ENCODE results near the gene NPR2. TPM values are rescaled to one million over a fixed set of nuclear protein-coding genes. Genes with fewer than 3 reads are reported as not detected.

NPR2 gene
- 10 to 100 TPM; 20.3 to 26.6 (median 24.4) TPM for total RNA-seq
- polyA plus RNA-seq = 1 to 10 TPM in 1 of 3 donors, under 1 TPM in 2; 0.60 to 9.5 (median 0.69) TPM

DNA sequence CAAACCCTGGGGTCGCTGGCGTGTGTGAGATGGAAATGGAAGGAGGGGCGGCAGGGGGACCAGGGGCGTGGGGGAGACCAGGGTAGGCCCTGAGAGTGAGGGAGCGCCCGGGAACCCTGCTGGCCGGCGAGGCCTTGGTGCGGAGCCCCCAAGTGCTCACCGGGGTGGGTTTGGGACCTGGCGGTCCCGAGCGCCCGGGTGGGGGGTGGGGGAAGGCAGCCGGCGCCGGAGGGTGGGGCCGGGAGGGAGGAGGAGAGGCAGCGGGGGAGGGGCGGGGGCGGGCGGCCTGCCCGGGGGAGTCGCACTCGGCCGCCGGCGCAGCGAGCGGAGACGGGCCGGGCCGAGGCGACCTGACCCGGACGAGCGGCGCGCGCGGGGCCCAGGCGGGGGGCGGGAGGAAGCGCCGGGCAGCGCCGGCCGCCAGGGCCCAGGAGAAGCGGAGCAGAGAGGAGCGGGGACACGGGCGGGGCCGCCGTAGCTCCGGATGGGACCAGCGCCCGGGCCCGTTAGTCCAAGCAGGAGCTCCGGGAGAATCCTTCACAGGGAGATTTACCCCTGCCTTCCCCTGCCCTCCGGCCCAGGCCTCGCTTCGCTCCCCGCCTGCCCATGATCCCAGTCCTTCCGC is at the start of gene NPR2:
Gene NPR2, plus strand, starts transcription at position 295 of the 625 bp plus-strand sequence. CDS start 818 bp downstream, outside the sequence.
- intact Hi-C loops (cut with DNase I) = loop anchor here (1.0 to 5.0 kb wide), 3 partner anchors 21 to 156 kb away; partner anchors contain the start of genes FAM221B, SPAG8 and TMEM8B

DNA sequence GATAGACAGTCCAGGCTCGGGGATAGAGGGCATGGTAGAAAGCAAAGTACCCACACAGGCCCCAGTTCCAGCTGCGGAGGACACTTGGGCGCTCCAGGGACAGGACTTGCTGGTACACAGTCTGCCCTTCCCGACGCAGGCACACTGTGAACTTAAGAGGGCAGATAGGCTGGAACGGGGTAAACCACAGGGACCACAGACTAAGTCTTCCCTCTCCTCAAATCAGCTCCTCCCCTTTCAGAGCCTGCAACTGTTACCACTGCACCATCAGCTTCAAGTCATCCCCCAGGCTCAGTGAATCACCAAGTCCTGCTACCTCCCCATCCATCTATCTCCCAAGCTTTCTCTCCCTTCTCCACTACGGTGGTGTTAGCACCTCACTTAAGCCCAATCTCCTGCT is 49.7 kb upstream of the NPR2 start:
- peaks cover 0 to 41% (median 34%) of the 10 kb centered on the region in 4 donors for H3K4me1 ChIP-seq
- H3K27ac ChIP-seq = peak overlapping the region in 1 of 4 donors; percentile 3
- no peaks in the 10 kb centered on the region for H3K9me3 ChIP-seq
- H3K27me3 ChIP-seq = no peaks in the 10 kb centered on the region
- H3K4me3 ChIP-seq = no peak overlapping the region
- TF ChIP-seq, protein P1, sequence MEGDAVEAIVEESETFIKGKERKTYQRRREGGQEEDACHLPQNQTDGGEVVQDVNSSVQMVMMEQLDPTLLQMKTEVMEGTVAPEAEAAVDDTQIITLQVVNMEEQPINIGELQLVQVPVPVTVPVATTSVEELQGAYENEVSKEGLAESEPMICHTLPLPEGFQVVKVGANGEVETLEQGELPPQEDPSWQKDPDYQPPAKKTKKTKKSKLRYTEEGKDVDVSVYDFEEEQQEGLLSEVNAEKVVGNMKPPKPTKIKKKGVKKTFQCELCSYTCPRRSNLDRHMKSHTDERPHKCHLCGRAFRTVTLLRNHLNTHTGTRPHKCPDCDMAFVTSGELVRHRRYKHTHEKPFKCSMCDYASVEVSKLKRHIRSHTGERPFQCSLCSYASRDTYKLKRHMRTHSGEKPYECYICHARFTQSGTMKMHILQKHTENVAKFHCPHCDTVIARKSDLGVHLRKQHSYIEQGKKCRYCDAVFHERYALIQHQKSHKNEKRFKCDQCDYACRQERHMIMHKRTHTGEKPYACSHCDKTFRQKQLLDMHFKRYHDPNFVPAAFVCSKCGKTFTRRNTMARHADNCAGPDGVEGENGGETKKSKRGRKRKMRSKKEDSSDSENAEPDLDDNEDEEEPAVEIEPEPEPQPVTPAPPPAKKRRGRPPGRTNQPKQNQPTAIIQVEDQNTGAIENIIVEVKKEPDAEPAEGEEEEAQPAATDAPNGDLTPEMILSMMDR (IDR thresholded peaks at IDR 0.05) = no peak
- no peak for TF ChIP-seq POLR2A (IDR thresholded peaks at IDR 0.05)
- no peak for TF ChIP-seq EP300 (IDR thresholded peaks at IDR 0.05)
- TF ChIP-seq POLR2AphosphoS5 (IDR thresholded peaks at IDR 0.05) = no peak
- 76 to 89% methylated on average over 7 of the region's 7 CpGs for WGBS, 2 donors
- intact Hi-C loops (cut with DNase I) = loop anchor here (10.0 kb wide), 1 partner anchor 1077 kb away; the partner anchor contains the start of gene CCL27
- DNase-seq = no peak
- H3K36me3 ChIP-seq = peaks cover 47 to 85% (median 76%) of the 10 kb centered on the region in 4 donors

More for the DNA sequence above, at the start of gene NPR2:
- Histone ChIP-seq H3K27ac (peak within 1 kb of the TSS; percentile 79 to 90 (median 85)), H3K9me3 (no peaks in the 10 kb centered on the region), H3K27me3 (no peaks in the 10 kb centered on the region), H3K4me3 (peak within 1 kb of the TSS; percentile 44 to 76 (median 70)), H3K4me1 (peaks cover 0 to 53% (median 43%) of the 10 kb centered on the region in 4 donors), H3K36me3 (no peaks in the 10 kb centered on the region)
- 34 to 54% methylated on average over 64 of the region's 64 CpGs for WGBS, 2 donors
- peak; percentile 75 for DNase-seq
- no peak for TF ChIP-seq POLR2A (IDR thresholded peaks at IDR 0.05)
- no peak for TF ChIP-seq POLR2AphosphoS5 (IDR thresholded peaks at IDR 0.05)
- TF ChIP-seq, protein P1 (IDR thresholded peaks at IDR 0.05) = no peak
- TF ChIP-seq EP300 (IDR thresholded peaks at IDR 0.05) = no peak

DNA sequence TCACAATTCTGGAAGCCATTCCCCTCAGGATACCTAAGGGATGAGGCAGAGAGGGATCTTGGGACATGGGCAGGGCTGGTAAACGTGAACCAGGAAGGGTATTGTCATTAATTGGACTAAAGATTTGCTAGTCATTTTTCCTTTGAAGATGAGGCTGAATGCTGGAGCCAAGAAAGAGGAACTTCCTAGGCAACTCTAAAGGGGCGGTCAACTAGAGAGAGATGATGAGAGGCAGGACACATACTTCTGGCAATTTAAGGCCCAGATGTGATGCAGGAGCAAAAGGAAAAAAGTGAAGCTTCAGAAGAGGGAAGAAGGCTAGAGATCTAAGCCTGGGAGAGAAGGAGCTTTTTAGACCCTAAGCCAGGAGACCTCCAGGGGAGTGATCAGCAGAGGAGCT is 47.9 kb upstream of the NPR2 start:
- Histone ChIP-seq H3K36me3 (peaks cover 32 to 68% (median 59%) of the 10 kb centered on the region in 4 donors), H3K27me3 (no peaks in the 10 kb centered on the region), H3K4me3 (no peak overlapping the region), H3K4me1 (peaks cover 0 to 57% (median 49%) of the 10 kb centered on the region in 4 donors), H3K27ac (peak overlapping the region in 2 of 4 donors; percentile 51 to 52), H3K9me3 (no peaks in the 10 kb centered on the region)
- DNase-seq = no peak
- 57 to 66% methylated on average over 2 of the region's 2 CpGs for WGBS, 2 donors
- TF ChIP-seq POLR2A (IDR thresholded peaks at IDR 0.05) (no peak), POLR2AphosphoS5 (IDR thresholded peaks at IDR 0.05) (no peak), EP300 (IDR thresholded peaks at IDR 0.05) (no peak)
- TF ChIP-seq, protein P1 (IDR thresholded peaks at IDR 0.05) = no peak
- intact Hi-C loops (cut with DNase I) = loop anchor here (10.0 kb wide), 1 partner anchor 1079 kb away; the partner anchor contains the start of gene CCL27

DNA sequence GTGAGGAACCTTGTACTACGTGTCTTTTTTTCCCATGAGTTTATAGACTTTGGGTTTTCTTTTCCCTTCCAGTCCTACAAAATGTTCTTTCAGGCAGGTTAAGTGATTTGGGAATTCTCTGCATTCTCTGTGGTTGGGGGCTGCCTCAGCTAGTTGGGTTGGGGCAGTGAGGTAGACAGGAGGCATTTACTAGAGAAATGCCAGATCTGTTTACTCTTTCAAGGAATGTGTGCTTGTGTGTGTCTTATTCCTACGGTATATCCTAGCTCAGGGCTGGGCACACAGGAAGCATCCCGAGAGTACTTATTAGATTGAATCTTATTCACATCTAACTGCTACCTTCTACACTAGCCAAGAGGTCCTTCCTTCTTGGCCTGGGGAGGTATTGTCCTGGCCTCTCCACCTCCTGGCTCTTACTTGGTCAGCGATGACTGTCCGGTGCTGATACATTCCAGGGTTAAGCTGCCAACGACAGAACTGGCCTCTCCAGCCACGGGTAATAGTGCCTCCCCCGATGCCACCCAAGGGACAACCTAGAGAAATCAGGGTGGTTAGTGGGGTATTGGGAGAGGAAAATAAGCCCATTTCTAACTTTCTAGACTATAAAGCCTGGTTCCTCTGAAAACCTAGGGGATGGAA is 47.4 kb upstream of the NPR2 start:
- H3K4me3 ChIP-seq = no peak overlapping the region
- 84 to 91% methylated on average over 8 of the region's 8 CpGs for WGBS, 2 donors
- peaks cover 26 to 63% (median 54%) of the 10 kb centered on the region in 4 donors for H3K36me3 ChIP-seq
- TF ChIP-seq EP300 (IDR thresholded peaks at IDR 0.05) (no peak), POLR2AphosphoS5 (IDR thresholded peaks at IDR 0.05) (no peak), POLR2A (IDR thresholded peaks at IDR 0.05) (no peak)
- TF ChIP-seq, protein P1 (IDR thresholded peaks at IDR 0.05) = no peak
- intact Hi-C loops (cut with DNase I) = loop anchor here (10.0 kb wide), 1 partner anchor 1079 kb away; the partner anchor contains the start of gene CCL27
- peak overlapping the region; percentile 21 to 53 (median 52) for H3K27ac ChIP-seq
- peaks cover 0 to 57% (median 49%) of the 10 kb centered on the region in 4 donors for H3K4me1 ChIP-seq
- H3K27me3 ChIP-seq = no peaks in the 10 kb centered on the region
- DNase-seq = peak; percentile 39
- no peaks in the 10 kb centered on the region for H3K9me3 ChIP-seq

Data from sigmoid colon (tissue), 7 donors.